A673 (cell line): ENCODE results near the gene PLB1. TPM values are rescaled to one million over a fixed set of nuclear protein-coding genes. Genes with fewer than 3 reads are reported as not detected.
"Not testable (repeated sequence)": the region's sequence is repeated elsewhere in the genome, so short reads cannot be mapped to it uniquely, and the experiment has no call there.

ENCODE experiments used
- BruUV-seq: library from RNA; stranded (reverse); fragments of 400-500 nt; replicated peaks from 2 replicates; lab custom pipeline; 2021; lab: Mats Ljungman, UMichigan
- CTCF ChIA-PET: fragments of 300-600 bp; sonication (Branson Sonifier 250); formaldehyde crosslinking; loops from one replicate; lab custom pipeline; 2022; ENCODE audit warnings: antibody characterized with exemption; lab: Charles Lee
- POLR2A ChIA-PET: fragments of 300-600 bp; sonication (Branson Sonifier 250); formaldehyde crosslinking; loops from one replicate; lab custom pipeline; 2022; ENCODE audit warnings: antibody characterized with exemption; ENCODE audit not compliant: low non-redundant PET; lab: Charles Lee
- DNase-seq: peaks from one replicate; pipeline ENCODE4 v3.0.0-alpha.2; 2015; ENCODE audit warnings: low spot score
- H3K27ac ChIP-seq: fragments of 200-600 bp; sonication (generic); 2 replicates; pipeline ENCODE4 v1.5.1; 2016; ENCODE audit warnings: mixed run types, low read depth, mild to moderate bottlenecking, mixed read lengths, antibody characterized with exemption, low read length; ENCODE audit not compliant: poor library complexity, severe bottlenecking
- H3K27me3 ChIP-seq: fragments of 200-600 bp; sonication (generic); replicated peaks from 2 replicates; pipeline ENCODE4 v1.6.1; 2017; ENCODE audit warnings: mixed run types, low read depth, mild to moderate bottlenecking, mixed read lengths, antibody characterized with exemption, low read length; ENCODE audit not compliant: insufficient read depth, poor library complexity
- H3K36me3 ChIP-seq: fragments of 200-600 bp; sonication (generic); 2 replicates; pipeline ENCODE4 v1.6.1; 2016; ENCODE audit warnings: mixed run types, mild to moderate bottlenecking, mixed read lengths, antibody characterized with exemption, low read length; ENCODE audit not compliant: insufficient read depth, poor library complexity, severe bottlenecking
- H3K4me1 ChIP-seq: fragments of 200-600 bp; sonication (generic); 2 replicates; pipeline ENCODE4 v1.6.1; 2017; ENCODE audit warnings: mixed run types, mild to moderate bottlenecking, mixed read lengths, antibody characterized with exemption, low read length; ENCODE audit not compliant: insufficient read depth, poor library complexity, severe bottlenecking
- H3K4me3 ChIP-seq: fragments of 200-600 bp; sonication (generic); 2 replicates; pipeline ENCODE4 v1.5.1; 2016; ENCODE audit warnings: low read depth, mixed run types, mild to moderate bottlenecking, mixed read lengths, low read length; ENCODE audit not compliant: poor library complexity, severe bottlenecking
- H3K9me3 ChIP-seq: fragments of 200-600 bp; sonication (generic); 2 replicates; pipeline ENCODE4 v1.6.1; 2016; ENCODE audit warnings: mixed run types, low read depth, mild to moderate bottlenecking, mixed read lengths, antibody characterized with exemption, low read length; ENCODE audit not compliant: poor library complexity, severe bottlenecking
- EZH2 ChIP-seq: fragments of 200-600 bp; sonication (generic); IDR thresholded peaks from 2 replicates; pipeline ENCODE4 v1.6.1; 2017; ENCODE audit warnings: borderline replicate concordance, low read depth, mild to moderate bottlenecking, mixed read lengths, antibody characterized with exemption, low read length; ENCODE audit not compliant: poor library complexity, severe bottlenecking
- intact Hi-C: fragments of 100-400 bp; cut with micrococcal nuclease; formaldehyde crosslinking; loops from one replicate; pipeline ENCODE4 v1.10.0; 2022; ENCODE audit not compliant: unreplicated experiment
- total RNA-seq: library from RNA; stranded (reverse); gene quantifications from 2 replicates; pipeline ENCODE4 v1.2.3, GENCODE V29; 2021
- TF ChIP-seq, protein P1 (sequence below): fragments of 300-800, 200-600 bp; sonication (generic); conservative IDR thresholded peaks from 2 replicates; pipeline ENCODE4 v1.5.1; 2017; ENCODE audit warnings: low read depth, mild to moderate bottlenecking, antibody characterized with exemption, low read length, moderate library complexity, mixed read lengths

PLB1 gene
- total RNA-seq, 1 experiment from 2014 or later: 0.39 TPM

DNA sequence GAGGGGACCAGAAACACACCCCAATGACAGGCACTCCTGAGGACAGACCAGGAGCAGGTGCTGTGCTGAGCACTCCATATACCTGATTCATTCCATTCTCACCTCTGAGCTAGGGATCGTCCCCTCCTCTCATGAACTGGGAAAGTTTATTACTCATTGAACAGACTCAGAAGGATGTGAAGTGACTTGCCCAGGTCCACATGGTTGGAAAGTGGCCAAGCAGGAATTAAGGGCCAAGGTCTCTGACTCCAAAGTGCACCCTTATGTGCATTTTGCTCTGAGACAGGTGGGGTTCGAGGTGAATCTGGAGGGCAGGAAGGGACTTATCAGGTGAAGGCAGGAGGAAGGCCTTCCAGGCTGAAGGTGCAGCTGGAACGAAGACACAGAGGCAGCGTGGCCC is 25.1 kb upstream of the PLB1 start:
- ChIA-PET CTCF (no interaction called here), POLR2A (no interaction called here)
- intact Hi-C loops: no loop called here
- no peak for DNase-seq
- BruUV-seq: no TSS peak
- H3K36me3 ChIP-seq: no peaks in the 10 kb centered on the region
- TF ChIP-seq, protein P1, sequence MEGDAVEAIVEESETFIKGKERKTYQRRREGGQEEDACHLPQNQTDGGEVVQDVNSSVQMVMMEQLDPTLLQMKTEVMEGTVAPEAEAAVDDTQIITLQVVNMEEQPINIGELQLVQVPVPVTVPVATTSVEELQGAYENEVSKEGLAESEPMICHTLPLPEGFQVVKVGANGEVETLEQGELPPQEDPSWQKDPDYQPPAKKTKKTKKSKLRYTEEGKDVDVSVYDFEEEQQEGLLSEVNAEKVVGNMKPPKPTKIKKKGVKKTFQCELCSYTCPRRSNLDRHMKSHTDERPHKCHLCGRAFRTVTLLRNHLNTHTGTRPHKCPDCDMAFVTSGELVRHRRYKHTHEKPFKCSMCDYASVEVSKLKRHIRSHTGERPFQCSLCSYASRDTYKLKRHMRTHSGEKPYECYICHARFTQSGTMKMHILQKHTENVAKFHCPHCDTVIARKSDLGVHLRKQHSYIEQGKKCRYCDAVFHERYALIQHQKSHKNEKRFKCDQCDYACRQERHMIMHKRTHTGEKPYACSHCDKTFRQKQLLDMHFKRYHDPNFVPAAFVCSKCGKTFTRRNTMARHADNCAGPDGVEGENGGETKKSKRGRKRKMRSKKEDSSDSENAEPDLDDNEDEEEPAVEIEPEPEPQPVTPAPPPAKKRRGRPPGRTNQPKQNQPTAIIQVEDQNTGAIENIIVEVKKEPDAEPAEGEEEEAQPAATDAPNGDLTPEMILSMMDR: no peak
- TF ChIP-seq EZH2: no peak
- no peak overlapping the region for H3K27ac ChIP-seq
- no peaks in the 10 kb centered on the region for H3K27me3 ChIP-seq
- H3K4me3 ChIP-seq: no peak overlapping the region
- H3K9me3 ChIP-seq: no peaks in the 10 kb centered on the region
- peaks cover 15% of the 10 kb centered on the region for H3K4me1 ChIP-seq

DNA sequence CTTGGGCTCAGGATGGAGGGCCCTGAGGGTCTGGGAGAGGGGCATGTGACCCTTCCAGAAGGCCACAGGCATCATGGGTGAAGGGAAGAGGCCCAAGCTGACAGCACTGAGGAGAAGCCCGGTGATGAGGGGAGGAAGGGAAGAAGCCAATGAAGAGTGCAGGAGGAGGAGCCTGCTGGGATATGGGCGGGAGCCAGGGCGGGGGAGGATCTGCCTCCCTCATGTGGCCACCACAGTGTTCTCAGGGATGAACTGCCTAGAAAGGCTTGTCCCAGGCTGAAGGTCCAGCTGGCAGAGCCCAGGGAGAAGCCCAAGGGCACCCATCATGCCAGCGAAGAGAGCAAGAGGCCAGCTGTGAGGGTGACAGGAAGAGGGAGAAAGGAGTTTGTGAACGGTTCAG is 24.6 kb upstream of the PLB1 start:
- no peaks in the 10 kb centered on the region for H3K36me3 ChIP-seq
- CTCF ChIA-PET: no interaction called here
- BruUV-seq: no TSS peak

DNA sequence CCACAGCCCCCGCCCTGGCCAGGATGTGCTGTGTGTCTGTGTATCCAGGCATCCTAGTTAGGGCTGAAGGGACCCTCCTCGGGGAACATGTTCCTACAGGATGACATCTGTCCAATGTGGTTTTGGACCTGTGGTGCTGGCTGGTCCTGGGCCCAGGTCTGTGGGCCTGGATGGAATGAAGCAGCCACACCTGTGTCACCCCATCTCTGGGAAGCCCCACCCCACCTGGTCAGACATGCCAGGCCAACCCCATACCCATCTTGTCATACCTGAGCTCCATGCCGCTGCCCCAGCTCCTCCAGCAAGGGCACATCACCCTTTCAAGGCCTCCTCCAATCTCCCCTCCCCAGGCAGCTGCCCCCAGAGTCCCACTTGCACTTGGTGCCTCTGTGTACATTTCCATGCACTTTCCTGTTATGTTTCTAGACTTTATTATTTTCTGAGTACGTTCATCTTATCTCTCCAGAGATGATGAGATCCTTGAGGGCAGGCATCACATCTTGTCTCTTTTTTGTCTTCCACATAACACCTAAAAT is 24.1 kb upstream of the PLB1 start:
- ChIA-PET POLR2A (no interaction called here), CTCF (no interaction called here)
- DNase-seq: no peak
- intact Hi-C loops: no loop called here
- Histone ChIP-seq H3K27ac (no peak overlapping the region), H3K36me3 (no peaks in the 10 kb centered on the region), H3K4me1 (peaks cover 12% of the 10 kb centered on the region), H3K9me3 (no peaks in the 10 kb centered on the region), H3K4me3 (no peak overlapping the region), H3K27me3 (no peaks in the 10 kb centered on the region)
- TF ChIP-seq, protein P1: no peak
- TF ChIP-seq EZH2: no peak
- no TSS peak for BruUV-seq

More for the DNA sequence above, 24.6 kb upstream of the PLB1 start:
- no peak overlapping the region for H3K4me3 ChIP-seq
- intact Hi-C loops: no loop called here
- H3K27me3 ChIP-seq: no peaks in the 10 kb centered on the region
- POLR2A ChIA-PET: no interaction called here
- TF ChIP-seq, protein P1: no peak
- no peak for TF ChIP-seq EZH2
- DNase-seq: no peak
- peaks cover 15% of the 10 kb centered on the region for H3K4me1 ChIP-seq
- H3K9me3 ChIP-seq: no peaks in the 10 kb centered on the region
- H3K27ac ChIP-seq: no peak overlapping the region

DNA sequence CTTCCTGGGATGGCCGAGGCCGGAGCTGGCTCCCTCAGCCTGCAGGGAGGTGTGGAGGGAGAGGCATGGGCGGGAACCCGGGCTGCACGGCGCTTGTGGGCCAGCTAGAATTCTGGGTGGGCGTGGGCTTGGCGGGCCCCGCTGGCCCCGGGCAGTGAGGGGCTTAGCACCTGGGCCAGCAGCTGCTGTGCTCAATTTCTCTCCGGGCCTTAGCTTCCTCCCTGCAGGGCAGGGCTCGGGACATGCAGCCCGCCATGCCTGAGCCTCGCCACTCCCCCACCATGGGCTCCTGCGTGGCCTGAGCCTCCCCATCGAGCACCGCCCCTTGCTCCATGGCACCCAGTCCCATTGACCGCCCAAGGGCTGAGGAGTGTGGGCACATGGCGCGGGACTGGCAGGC is 23.2 kb upstream of the PLB1 start:
- BruUV-seq, CTCF ChIA-PET: not testable (repeated sequence)

More for the DNA sequence above, 23.2 kb upstream of the PLB1 start:
- H3K4me1 ChIP-seq: peaks cover 11% of the 10 kb centered on the region
- POLR2A ChIA-PET, intact Hi-C loops, H3K4me3 ChIP-seq, H3K9me3 ChIP-seq, H3K27ac ChIP-seq, H3K27me3 ChIP-seq, DNase-seq, H3K36me3 ChIP-seq: not testable (repeated sequence)
